AG09319 (cell line): ENCODE data around the gene MYO1C.

Experiments
- DNase-seq: peaks from one replicate; pipeline ENCODE4 v3.0.0-alpha.2; 2010; ENCODE audit warnings: low read depth; ENCODE audit errors: extremely low read depth
- TF ChIP-seq, protein P1 (sequence below): IDR thresholded peaks from 2 replicates; pipeline ENCODE4 v1.5.1; 2011; ENCODE audit warnings: low read depth, mild to moderate bottlenecking, inconsistent platforms, low read length, moderate library complexity

Gene MYO1C

GRCh38 chr17:1505586-1505985 is 13.1 kb upstream of the MYO1C start:
- TF ChIP-seq, protein P1, sequence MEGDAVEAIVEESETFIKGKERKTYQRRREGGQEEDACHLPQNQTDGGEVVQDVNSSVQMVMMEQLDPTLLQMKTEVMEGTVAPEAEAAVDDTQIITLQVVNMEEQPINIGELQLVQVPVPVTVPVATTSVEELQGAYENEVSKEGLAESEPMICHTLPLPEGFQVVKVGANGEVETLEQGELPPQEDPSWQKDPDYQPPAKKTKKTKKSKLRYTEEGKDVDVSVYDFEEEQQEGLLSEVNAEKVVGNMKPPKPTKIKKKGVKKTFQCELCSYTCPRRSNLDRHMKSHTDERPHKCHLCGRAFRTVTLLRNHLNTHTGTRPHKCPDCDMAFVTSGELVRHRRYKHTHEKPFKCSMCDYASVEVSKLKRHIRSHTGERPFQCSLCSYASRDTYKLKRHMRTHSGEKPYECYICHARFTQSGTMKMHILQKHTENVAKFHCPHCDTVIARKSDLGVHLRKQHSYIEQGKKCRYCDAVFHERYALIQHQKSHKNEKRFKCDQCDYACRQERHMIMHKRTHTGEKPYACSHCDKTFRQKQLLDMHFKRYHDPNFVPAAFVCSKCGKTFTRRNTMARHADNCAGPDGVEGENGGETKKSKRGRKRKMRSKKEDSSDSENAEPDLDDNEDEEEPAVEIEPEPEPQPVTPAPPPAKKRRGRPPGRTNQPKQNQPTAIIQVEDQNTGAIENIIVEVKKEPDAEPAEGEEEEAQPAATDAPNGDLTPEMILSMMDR, result no peak
- no peak for DNase-seq

- TF ChIP-seq, protein P1, result no peak
These were observed 12.4 kb upstream of the MYO1C start for GRCh38 chr17:1504866-1505265.

DNA sequence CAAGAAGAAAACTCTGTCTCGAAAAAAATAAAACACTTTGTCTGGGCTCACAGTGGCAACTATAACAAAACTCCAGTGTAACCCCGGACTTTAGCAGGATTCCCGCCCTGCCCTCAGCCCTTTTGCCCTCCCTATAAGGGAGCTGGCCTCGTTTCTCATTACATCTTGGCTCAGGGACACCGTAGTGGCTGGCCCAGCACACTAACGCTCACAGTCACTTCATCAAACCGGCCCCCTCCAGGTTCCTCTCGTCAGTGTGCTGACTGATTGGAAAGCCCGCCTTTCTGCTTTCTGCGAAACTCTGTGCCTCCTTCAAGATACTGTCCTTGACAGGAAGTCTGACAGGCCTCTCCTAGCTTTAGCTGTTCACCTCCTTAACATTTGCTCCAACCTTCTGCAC is 11.2 kb upstream of the MYO1C start:
- TF ChIP-seq, protein P1, result no peak

More at GRCh38 chr17:1504866-1505265, 12.4 kb upstream of the MYO1C start:
- no peak for DNase-seq

GRCh38 chr17:1498869-1499268 is 6.4 kb upstream of the MYO1C start:
- TF ChIP-seq, protein P1, result no peak
- no peak for DNase-seq

More for the DNA sequence above, 11.2 kb upstream of the MYO1C start:
- no peak for DNase-seq

DNA sequence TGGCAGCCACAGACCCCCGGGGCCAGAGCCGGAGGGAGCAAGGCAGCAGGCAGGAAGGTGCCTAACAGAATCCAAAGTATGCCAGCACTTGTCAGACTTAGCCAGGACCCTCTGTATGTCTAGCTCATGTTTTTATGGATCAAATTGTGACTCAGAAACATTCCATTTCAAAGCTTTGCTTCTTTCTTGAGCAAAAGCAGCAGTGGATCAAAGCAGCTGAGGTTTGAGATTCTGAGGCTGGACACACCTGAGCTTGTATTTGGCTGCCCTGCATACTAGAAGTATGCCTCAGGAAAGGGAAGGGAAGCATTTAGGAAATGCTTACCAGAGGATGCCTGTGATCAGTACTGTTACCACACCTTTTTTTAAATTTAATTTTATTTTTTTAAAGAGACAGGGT is 5.7 kb upstream of the MYO1C start:
- TF ChIP-seq, protein P1, result no peak
- no peak for DNase-seq

DNA sequence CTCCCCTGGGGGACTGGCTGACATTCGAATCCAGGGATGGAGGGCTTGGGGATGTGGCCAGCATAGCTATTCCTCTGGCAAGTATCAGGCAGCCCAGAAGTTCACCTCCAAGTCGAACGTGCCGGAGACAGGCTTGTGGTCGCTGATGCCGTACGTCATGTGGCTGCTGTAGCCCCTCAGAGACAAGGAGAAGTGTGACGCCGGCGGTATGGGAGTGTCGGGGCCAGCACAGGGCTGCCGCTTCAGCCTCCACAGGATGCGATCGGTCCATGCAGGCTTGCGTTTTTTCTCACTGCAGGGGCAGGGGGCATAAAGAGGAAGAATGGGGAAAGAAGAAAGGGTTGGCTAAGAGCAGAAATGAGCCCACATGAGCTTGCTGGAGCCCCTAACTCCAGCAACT is 5.3 kb upstream of the MYO1C start:
- TF ChIP-seq, protein P1, result no peak
- no peak for DNase-seq

- no peak for DNase-seq
- TF ChIP-seq, protein P1, result no peak
These were observed 4.4 kb upstream of the MYO1C start for GRCh38 chr17:1496869-1497268.
